ENCODE data around the gene SH3BP4.

GRCh38 chr2:234973008-234973407, 21.2 kb downstream of the SH3BP4 start:
- TF ChIP-seq CTCF (conservative IDR thresholded peaks at IDR 0.05) (no peak), ZFX (IDR thresholded peaks at IDR 0.05) (no peak)
